IMR-90 (cell line): ENCODE data around the gene FBXL7. TPM values are rescaled to one million over a fixed set of nuclear protein-coding genes. Genes with fewer than 3 reads are reported as not detected.

Source experiments
- ATAC-seq: fragments of 200-7000 bp; cut with Tn5 transposase; 2 replicates; pipeline ENCODE4 v1.9.1; 2020; ENCODE audit warnings: low read depth, mild to moderate bottlenecking, moderate library complexity
- BruUV-seq: library from RNA; stranded (reverse); fragments of 400-500 nt; replicated peaks from 2 replicates; lab custom pipeline; 2021; lab: Mats Ljungman, UMichigan
- CTCF ChIA-PET: fragments of 300-600 bp; formaldehyde crosslinking; extraction: SDS; loops from one replicate; lab custom pipeline; 2021; ENCODE audit warnings: antibody characterized with exemption; lab: Yijun Ruan, JAX
- POLR2A ChIA-PET: fragments of 300-600 bp; sonication (Branson Sonifier 250); formaldehyde crosslinking; loops from one replicate; lab custom pipeline; 2022; ENCODE audit warnings: antibody characterized with exemption; ENCODE audit not compliant: unreplicated experiment; lab: Charles Lee
- DNase-seq: peaks from one replicate; pipeline ENCODE4 v3.0.0; 2013
- H2AFZ ChIP-seq: replicated peaks from 2 replicates; pipeline ENCODE3; 2013; ENCODE audit warnings: low read length, mild to moderate bottlenecking; ENCODE audit not compliant: poor library complexity
- H2AK5ac ChIP-seq: 2 replicates; pipeline ENCODE4 v1.6.1; 2013; ENCODE audit warnings: low read depth, low read length, inconsistent platforms
- H2AK9ac ChIP-seq: replicated peaks from 2 replicates; pipeline ENCODE3; 2013; ENCODE audit warnings: mild to moderate bottlenecking, low read depth, low read length, moderate library complexity; ENCODE audit not compliant: poor library complexity
- H2BK120ac ChIP-seq: 2 replicates; pipeline ENCODE4 v1.6.1; 2013; ENCODE audit warnings: low read depth, low read length, inconsistent platforms
- H2BK15ac ChIP-seq: 3 replicates; pipeline ENCODE4 v1.6.1; 2013; ENCODE audit warnings: low read depth, low read length, inconsistent platforms
- H2BK20ac ChIP-seq: 2 replicates; pipeline ENCODE4 v1.6.1; 2013; ENCODE audit warnings: low read depth, mild to moderate bottlenecking, inconsistent platforms, low read length, moderate library complexity
- H2BK5ac ChIP-seq: 2 replicates; pipeline ENCODE4 v1.6.1; 2013; ENCODE audit warnings: mild to moderate bottlenecking, low read depth, low read length, inconsistent platforms; ENCODE audit not compliant: poor library complexity, severe bottlenecking
- H3K14ac ChIP-seq: replicated peaks from 2 replicates; pipeline ENCODE4 v1.6.1; 2013; ENCODE audit warnings: low read depth, low read length, inconsistent platforms
- H3K18ac ChIP-seq: 2 replicates; pipeline ENCODE4 v1.6.1; 2013; ENCODE audit warnings: low read depth, low read length, control low read depth
- H3K23ac ChIP-seq: 2 replicates; pipeline ENCODE4 v1.6.1; 2013; ENCODE audit warnings: low read depth, low read length, inconsistent platforms
- H3K27ac ChIP-seq: 2 replicates; pipeline ENCODE4 v1.5.1; 2013; ENCODE audit warnings: mild to moderate bottlenecking, control low read depth, low read length; ENCODE audit not compliant: insufficient read depth
- H3K27me3 ChIP-seq: 2 replicates; pipeline ENCODE4 v1.6.1; 2013; ENCODE audit warnings: low read length; ENCODE audit not compliant: control insufficient read depth, insufficient read depth
- H3K36me3 ChIP-seq: 2 replicates; pipeline ENCODE4 v1.6.1; 2013; ENCODE audit warnings: low read length, mixed read lengths; ENCODE audit not compliant: control insufficient read depth, insufficient read depth
- H3K4ac ChIP-seq: 2 replicates; pipeline ENCODE4 v1.6.1; 2013; ENCODE audit warnings: low read depth, low read length, inconsistent platforms
- H3K4me1 ChIP-seq: 2 replicates; pipeline ENCODE4 v1.6.1; 2013; ENCODE audit warnings: low read length, mixed read lengths; ENCODE audit not compliant: control insufficient read depth, insufficient read depth
- H3K4me2 ChIP-seq: 2 replicates; pipeline ENCODE4 v1.6.1; 2013; ENCODE audit warnings: low read depth, mild to moderate bottlenecking, control low read depth, low read length, moderate library complexity
- H3K4me3 ChIP-seq: 2 replicates; pipeline ENCODE4 v1.5.1; 2013; ENCODE audit warnings: low read depth, mild to moderate bottlenecking, control low read depth, low read length, moderate library complexity; ENCODE audit not compliant: insufficient read depth
- H3K56ac ChIP-seq: 2 replicates; pipeline ENCODE4 v1.6.1; 2013; ENCODE audit warnings: low read length, inconsistent platforms; ENCODE audit not compliant: insufficient read depth; ENCODE audit errors: extremely low read depth
- H3K79me1 ChIP-seq, 2 experiments: 2 replicates each; pipeline ENCODE4 v1.6.1; 2013; ENCODE audit warnings: low read length in 2 of 2, inconsistent platforms in 1 of 2, low read depth in 1 of 2
- H3K9ac ChIP-seq: 2 replicates; pipeline ENCODE4 v1.6.1; 2013; ENCODE audit warnings: low read depth, low read length, control low read depth
- H3K9me1 ChIP-seq: 2 replicates; pipeline ENCODE4 v1.6.1; 2013; ENCODE audit warnings: low read length, inconsistent platforms; ENCODE audit not compliant: insufficient read depth
- H3K9me3 ChIP-seq: 2 replicates; pipeline ENCODE4 v1.6.1; 2013; ENCODE audit warnings: low read length; ENCODE audit not compliant: control insufficient read depth, insufficient read depth
- H4K20me1 ChIP-seq: 2 replicates; pipeline ENCODE4 v1.6.1; 2013; ENCODE audit warnings: low read length, inconsistent platforms; ENCODE audit not compliant: insufficient read depth
- H4K5ac ChIP-seq: 2 replicates; pipeline ENCODE4 v1.6.1; 2013; ENCODE audit warnings: mild to moderate bottlenecking, low read depth, low read length, control low read depth
- H4K8ac ChIP-seq, 2 experiments: 2 replicates each; pipeline ENCODE4 v1.6.1; 2013; ENCODE audit warnings: low read depth in 2 of 2, low read length in 2 of 2, control low read depth in 1 of 2, inconsistent platforms in 1 of 2
- H4K91ac ChIP-seq: 2 replicates; pipeline ENCODE4 v1.6.1; 2013; ENCODE audit warnings: low read depth, low read length, inconsistent platforms; ENCODE audit not compliant: insufficient read depth
- CTCF ChIP-seq: conservative IDR thresholded peaks from 2 replicates; pipeline ENCODE4 v1.5.1; 2012; ENCODE audit warnings: mild to moderate bottlenecking, low read depth, low read length, improper control_type of control experiment
- ELK1 ChIP-seq: fragments of 150-350 bp; IDR thresholded peaks from 2 replicates; pipeline ENCODE4 v1.6.1; 2016; ENCODE audit warnings: low read depth, mild to moderate bottlenecking, low read length, moderate library complexity, borderline replicate concordance
- FOS ChIP-seq: fragments of 150-350 bp; IDR thresholded peaks from 2 replicates; pipeline ENCODE4 v1.6.1; 2016; ENCODE audit warnings: low read depth, low read length
- MXI1 ChIP-seq: IDR thresholded peaks from 2 replicates; pipeline ENCODE4 v1.6.1; 2012; ENCODE audit warnings: low read depth, mild to moderate bottlenecking, low read length, moderate library complexity, borderline replicate concordance
- NFE2L2 ChIP-seq: fragments of 150-350 bp; IDR thresholded peaks from 2 replicates; pipeline ENCODE4 v1.6.1; 2016; ENCODE audit warnings: low read depth, mild to moderate bottlenecking, low read length
- WGBS, 2 experiments: methylation state at CpG; one replicate each; pipeline versions ENCODE4 v1.1.5 to v1.1.7; 2013; ENCODE audit warnings: missing lambda C conversion rate in 2 of 2; ENCODE audit not compliant: insufficient read length in 1 of 2; ENCODE audit errors: extremely low coverage in 2 of 2; 5-methylcytosine and 5-hydroxymethylcytosine counted together
- dilution Hi-C: fragments of 300-500 bp; cut with HindIII; formaldehyde crosslinking; loops from one replicate; pipeline ENCODE4 v1.14.3; 2018; ENCODE audit warnings: low sequenced_read_pairs; ENCODE audit not compliant: unreplicated experiment
- in situ Hi-C: fragments of 300-500 bp; cut with MboI; formaldehyde crosslinking; loops from 3 replicates; pipeline ENCODE4 v1.14.3; 2019; ENCODE audit warnings: low sequenced_read_pairs, inconsistent platforms, mixed read lengths
- intact Hi-C: fragments of 100-400 bp; cut with micrococcal nuclease; formaldehyde crosslinking; loops from 2 replicates; pipeline ENCODE4 v1.10.0; 2022
- polyA plus RNA-seq, 3 experiments: library from polyadenylated mRNA; depleted of rRNA; stranded (reverse); fragments of >200 nt; gene quantifications; 2 replicates each; pipeline ENCODE4 v1.2.3, GENCODE V29; 2012; ENCODE audit warnings: low replicate concordance in 1 of 3
- total RNA-seq: library from RNA; depleted of rRNA; stranded (reverse); fragments of >200 nt; gene quantifications from 2 replicates; pipeline ENCODE4 v1.2.3, GENCODE V29; 2012

FBXL7 gene
- total and polyA plus RNA-seq, 2 of the 4 experiments (the other 2 are of a cell fraction), result 4.1 to 10.2 TPM

GRCh38 chr5:15492545-15492944 is 7.4 kb upstream of the FBXL7 start:
- POLR2A ChIA-PET, result no interaction called here

More at GRCh38 chr5:15492545-15492944, 7.4 kb upstream of the FBXL7 start:
- Histone ChIP-seq H3K4me1 (no peaks in the 10 kb centered on the region), H3K79me1 (no peaks in the 10 kb centered on the region), H2BK5ac (no peak overlapping the region), H3K4ac (no peak overlapping the region), H2AK9ac (no peak overlapping the region), H3K9me3 (no peaks in the 10 kb centered on the region), H2BK120ac (no peak overlapping the region), H3K56ac (no peak overlapping the region), H3K36me3 (no peaks in the 10 kb centered on the region), H3K9ac (no peak overlapping the region), H3K9me1 (no peaks in the 10 kb centered on the region), H3K23ac (no peak overlapping the region), H2AK5ac (no peak overlapping the region), H2BK20ac (no peak overlapping the region), H3K18ac (no peak overlapping the region), H2AFZ (no peak overlapping the region), H4K20me1 (no peaks in the 10 kb centered on the region), H4K8ac (no peak overlapping the region), H3K4me3 (no peak overlapping the region), H3K27me3 (peaks cover 32% of the 10 kb centered on the region), H3K27ac (no peak overlapping the region), H2BK15ac (no peak overlapping the region), H4K91ac (no peak overlapping the region), H3K14ac (no peak overlapping the region), H4K5ac (no peak overlapping the region), H3K4me2 (no peak overlapping the region)
- intact Hi-C loops (no loop called here), dilution Hi-C loops (no loop called here), in situ Hi-C loops (no loop called here)
- BruUV-seq, result no TSS peak
- TF ChIP-seq FOS (no peak), ELK1 (no peak), MXI1 (no peak), CTCF (no peak), NFE2L2 (no peak)
- no CpG with 5 or more reads among the region's 1 CpG for WGBS, 2 experiments
- CTCF ChIA-PET, result no interaction called here
- ATAC-seq (no peak), DNase-seq (no peak)
